ENCODE data around the gene C2CD4A. TPM values are rescaled to one million over a fixed set of nuclear protein-coding genes. Genes with fewer than 3 reads are reported as not detected.
"Not testable (repeated sequence)": the region's sequence is repeated elsewhere in the genome, so short reads cannot be mapped to it uniquely, and the experiment has no call there.

The C2CD4A gene
- total and polyA plus RNA-seq, 2 of the 4 experiments (the other 2 are of a cell fraction), result not detected

DNA sequence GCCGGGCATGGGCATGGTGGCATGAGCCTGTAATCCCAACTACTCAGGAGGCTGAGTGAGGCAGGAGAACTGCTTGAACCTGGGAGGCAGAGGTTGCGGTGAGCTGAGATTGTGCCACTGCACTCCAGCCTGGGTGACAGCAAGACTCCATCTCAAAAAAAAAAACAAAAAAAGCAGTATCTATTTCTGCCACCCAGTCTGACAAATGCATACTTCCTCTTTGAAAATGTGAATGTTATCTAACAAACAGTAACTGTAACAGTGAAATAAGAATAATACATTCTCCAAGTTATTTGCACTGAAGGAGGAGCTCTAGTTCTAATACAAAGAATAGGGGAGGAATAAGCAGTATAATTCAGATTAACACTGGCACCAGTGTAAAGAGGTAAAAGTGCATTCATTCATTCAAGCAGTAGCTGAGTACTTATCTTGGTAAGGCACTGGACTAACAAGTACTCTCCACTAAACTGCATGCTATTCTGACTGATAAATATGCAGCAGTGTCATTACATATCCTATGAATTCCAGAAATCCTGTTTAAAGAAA is 19.4 kb upstream of the C2CD4A start:
- Histone ChIP-seq H3K9ac (ENCODE audit: low read depth, low read length) (no peak overlapping the region), H3K4me1 (ENCODE audit: control insufficient read depth, insufficient read depth, low read length) (no peaks in the 10 kb centered on the region), H3K27ac (ENCODE audit: insufficient read depth, low read length) (no peak overlapping the region), H3K4me2 (ENCODE audit: low read depth, low read length) (no peak overlapping the region), H3K36me3 (ENCODE audit: control insufficient read depth, insufficient read depth, low read length) (no peaks in the 10 kb centered on the region), H3K23ac (ENCODE audit: low read depth, low read length) (no peak overlapping the region), H2BK120ac (ENCODE audit: low read depth, low read length) (no peak overlapping the region), H2AFZ (replicated peaks; ENCODE audit: low read length, poor library complexity) (no peak overlapping the region), H3K9me1 (ENCODE audit: insufficient read depth, low read length) (no peaks in the 10 kb centered on the region), H2AK5ac (ENCODE audit: low read depth, low read length) (no peak overlapping the region), H3K14ac (replicated peaks; ENCODE audit: low read depth, low read length) (no peak overlapping the region), H4K5ac (ENCODE audit: low read depth, low read length) (no peak overlapping the region), H4K8ac (ENCODE audit: low read depth in 2 of 2, low read length in 2 of 2) (no peak overlapping the region), H3K4ac (ENCODE audit: low read depth, low read length) (no peak overlapping the region), H2BK20ac (ENCODE audit: low read depth, low read length) (no peak overlapping the region), H2AK9ac (replicated peaks; ENCODE audit: low read depth, low read length, poor library complexity) (no peak overlapping the region), H4K20me1 (ENCODE audit: insufficient read depth, low read length) (peaks cover 10% of the 10 kb centered on the region; the same call in 1 of the 2 replicates), H2BK15ac (ENCODE audit: low read depth, low read length) (no peak overlapping the region), H3K56ac (ENCODE audit: extremely low read depth, insufficient read depth, low read length) (no peak overlapping the region), H3K4me3 (ENCODE audit: insufficient read depth, low read depth, low read length) (no peak overlapping the region), H3K18ac (ENCODE audit: low read depth, low read length) (no peak overlapping the region), H2BK5ac (ENCODE audit: low read depth, low read length, poor library complexity, severe bottlenecking) (no peak overlapping the region), H3K27me3 (ENCODE audit: control insufficient read depth, insufficient read depth, low read length) (no peaks in the 10 kb centered on the region), H3K79me1 (ENCODE audit: low read depth in 1 of 2, low read length in 2 of 2) (peaks cover 19 to 21% of the 10 kb centered on the region in 2 experiments; a peak in 3 of 4 replicates), H4K91ac (ENCODE audit: insufficient read depth, low read depth, low read length) (no peak overlapping the region), H3K9me3 (ENCODE audit: control insufficient read depth, insufficient read depth, low read length) (no peaks in the 10 kb centered on the region)
- BruUV-seq (replicated peaks), result no TSS peak
- intact Hi-C loops (cut with micrococcal nuclease), result no loop called here
- ATAC-seq (ENCODE audit: low read depth), result no peak
- DNase-seq, result no peak
- ChIA-PET CTCF (interaction anchor here (0.8 kb wide), 1 partner anchor 49 kb away, joined by 5 read pairs; no protein-coding TSS in a partner anchor), POLR2A (ENCODE audit: unreplicated experiment) (no interaction called here)
- dilution Hi-C loops (cut with HindIII; ENCODE audit: low sequenced_read_pairs, unreplicated experiment), result no loop called here
- WGBS, 2 experiments (ENCODE audit: extremely low coverage in 2 of 2, insufficient read length in 1 of 2), result no CpG with 5 or more reads among the region's 2 CpGs
- in situ Hi-C loops (cut with MboI; ENCODE audit: low sequenced_read_pairs), result no loop called here
- no peak for TF ChIP-seq FOS (IDR thresholded peaks at IDR 0.05; ENCODE audit: low read depth, low read length)
- TF ChIP-seq MXI1 (IDR thresholded peaks at IDR 0.05; ENCODE audit: borderline replicate concordance, low read depth, low read length), result no peak
- no peak for TF ChIP-seq NFE2L2 (IDR thresholded peaks at IDR 0.05; ENCODE audit: low read depth, low read length)
- TF ChIP-seq RFX5 (IDR thresholded peaks at IDR 0.05; ENCODE audit: low read depth, low read length), result no peak
- TF ChIP-seq POLR2A (IDR thresholded peaks at IDR 0.05; ENCODE audit: low read depth, low read length), result no peak
- no peak for TF ChIP-seq MAFK (IDR thresholded peaks at IDR 0.05; ENCODE audit: low read depth, low read length)

GRCh38 chr15:62048254-62048653 is 18.5 kb upstream of the C2CD4A start:
- H3K9ac ChIP-seq (ENCODE audit: low read depth, low read length); CTCF ChIA-PET; H2AFZ ChIP-seq (replicated peaks; ENCODE audit: low read length, poor library complexity); DNase-seq; H3K18ac ChIP-seq (ENCODE audit: low read depth, low read length); H3K4me3 ChIP-seq (ENCODE audit: insufficient read depth, low read depth, low read length); H3K14ac ChIP-seq (replicated peaks; ENCODE audit: low read depth, low read length); H3K36me3 ChIP-seq (ENCODE audit: control insufficient read depth, insufficient read depth, low read length); H2BK120ac ChIP-seq (ENCODE audit: low read depth, low read length); ATAC-seq (ENCODE audit: low read depth); H3K27ac ChIP-seq (ENCODE audit: insufficient read depth, low read length); H3K27me3 ChIP-seq (ENCODE audit: control insufficient read depth, insufficient read depth, low read length); H2AK5ac ChIP-seq (ENCODE audit: low read depth, low read length); BruUV-seq (replicated peaks); H3K4me1 ChIP-seq (ENCODE audit: control insufficient read depth, insufficient read depth, low read length); H4K5ac ChIP-seq (ENCODE audit: low read depth, low read length); H4K91ac ChIP-seq (ENCODE audit: insufficient read depth, low read depth, low read length); H3K9me3 ChIP-seq (ENCODE audit: control insufficient read depth, insufficient read depth, low read length); H2AK9ac ChIP-seq (replicated peaks; ENCODE audit: low read depth, low read length, poor library complexity); dilution Hi-C loops (cut with HindIII; ENCODE audit: low sequenced_read_pairs, unreplicated experiment); H4K8ac ChIP-seq (ENCODE audit: low read depth in 2 of 2, low read length in 2 of 2); H3K4ac ChIP-seq (ENCODE audit: low read depth, low read length); H3K56ac ChIP-seq (ENCODE audit: extremely low read depth, insufficient read depth, low read length); H3K9me1 ChIP-seq (ENCODE audit: insufficient read depth, low read length); H2BK5ac ChIP-seq (ENCODE audit: low read depth, low read length, poor library complexity, severe bottlenecking); in situ Hi-C loops (cut with MboI; ENCODE audit: low sequenced_read_pairs); H2BK20ac ChIP-seq (ENCODE audit: low read depth, low read length); H3K23ac ChIP-seq (ENCODE audit: low read depth, low read length); intact Hi-C loops (cut with micrococcal nuclease); H2BK15ac ChIP-seq (ENCODE audit: low read depth, low read length); POLR2A ChIA-PET (ENCODE audit: unreplicated experiment); H3K4me2 ChIP-seq (ENCODE audit: low read depth, low read length): not testable (repeated sequence)
- Histone ChIP-seq H3K79me1 (ENCODE audit: low read depth in 1 of 2, low read length in 2 of 2) (peaks cover 21 to 24% of the 10 kb centered on the region in 2 experiments; a peak in 3 of 4 replicates), H4K20me1 (ENCODE audit: insufficient read depth, low read length) (peaks cover 11% of the 10 kb centered on the region; the same call in 1 of the 2 replicates)
- WGBS, 2 experiments (ENCODE audit: extremely low coverage in 2 of 2, insufficient read length in 1 of 2), result no CpG with 5 or more reads among the region's 4 CpGs

All from IMR-90 (cell line).